ENCODE results near the gene RASAL1.

Gene RASAL1

DNA sequence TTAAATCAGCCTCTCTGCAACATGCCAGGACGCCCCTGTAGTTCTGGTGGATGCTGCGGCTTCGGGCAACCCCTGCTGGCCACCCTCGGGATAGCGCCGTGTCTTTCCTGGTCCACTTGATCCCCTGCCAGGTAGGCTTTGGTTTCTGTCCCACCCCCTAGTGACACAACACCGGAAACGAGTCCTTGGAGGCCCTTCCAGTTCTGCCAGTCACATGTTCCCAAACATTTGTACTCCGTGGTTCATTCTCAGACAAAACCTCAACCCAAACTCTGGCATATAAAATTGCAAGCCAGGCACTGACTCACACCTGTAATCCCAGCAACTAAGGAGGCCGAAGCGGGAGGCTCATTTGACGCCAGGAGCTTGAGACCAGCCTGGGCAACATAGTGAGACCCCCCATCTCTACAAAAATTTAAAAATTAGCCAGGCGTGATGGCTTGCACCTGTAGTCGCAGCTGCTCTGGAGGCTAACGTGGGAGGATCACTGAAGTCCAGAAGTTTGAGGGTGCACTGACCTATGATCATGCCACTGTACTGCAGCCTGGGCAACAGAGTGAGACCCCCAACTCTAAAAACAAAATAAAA is 37.0 kb downstream of the RASAL1 start:
- H3K9ac ChIP-seq = no peak overlapping the region; the same call in 1 of the 2 replicates
- TF ChIP-seq, protein P1, sequence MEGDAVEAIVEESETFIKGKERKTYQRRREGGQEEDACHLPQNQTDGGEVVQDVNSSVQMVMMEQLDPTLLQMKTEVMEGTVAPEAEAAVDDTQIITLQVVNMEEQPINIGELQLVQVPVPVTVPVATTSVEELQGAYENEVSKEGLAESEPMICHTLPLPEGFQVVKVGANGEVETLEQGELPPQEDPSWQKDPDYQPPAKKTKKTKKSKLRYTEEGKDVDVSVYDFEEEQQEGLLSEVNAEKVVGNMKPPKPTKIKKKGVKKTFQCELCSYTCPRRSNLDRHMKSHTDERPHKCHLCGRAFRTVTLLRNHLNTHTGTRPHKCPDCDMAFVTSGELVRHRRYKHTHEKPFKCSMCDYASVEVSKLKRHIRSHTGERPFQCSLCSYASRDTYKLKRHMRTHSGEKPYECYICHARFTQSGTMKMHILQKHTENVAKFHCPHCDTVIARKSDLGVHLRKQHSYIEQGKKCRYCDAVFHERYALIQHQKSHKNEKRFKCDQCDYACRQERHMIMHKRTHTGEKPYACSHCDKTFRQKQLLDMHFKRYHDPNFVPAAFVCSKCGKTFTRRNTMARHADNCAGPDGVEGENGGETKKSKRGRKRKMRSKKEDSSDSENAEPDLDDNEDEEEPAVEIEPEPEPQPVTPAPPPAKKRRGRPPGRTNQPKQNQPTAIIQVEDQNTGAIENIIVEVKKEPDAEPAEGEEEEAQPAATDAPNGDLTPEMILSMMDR (conservative IDR thresholded peaks at IDR 0.05; ENCODE audit: low read depth, low read length) = peak; percentile 72

DNA sequence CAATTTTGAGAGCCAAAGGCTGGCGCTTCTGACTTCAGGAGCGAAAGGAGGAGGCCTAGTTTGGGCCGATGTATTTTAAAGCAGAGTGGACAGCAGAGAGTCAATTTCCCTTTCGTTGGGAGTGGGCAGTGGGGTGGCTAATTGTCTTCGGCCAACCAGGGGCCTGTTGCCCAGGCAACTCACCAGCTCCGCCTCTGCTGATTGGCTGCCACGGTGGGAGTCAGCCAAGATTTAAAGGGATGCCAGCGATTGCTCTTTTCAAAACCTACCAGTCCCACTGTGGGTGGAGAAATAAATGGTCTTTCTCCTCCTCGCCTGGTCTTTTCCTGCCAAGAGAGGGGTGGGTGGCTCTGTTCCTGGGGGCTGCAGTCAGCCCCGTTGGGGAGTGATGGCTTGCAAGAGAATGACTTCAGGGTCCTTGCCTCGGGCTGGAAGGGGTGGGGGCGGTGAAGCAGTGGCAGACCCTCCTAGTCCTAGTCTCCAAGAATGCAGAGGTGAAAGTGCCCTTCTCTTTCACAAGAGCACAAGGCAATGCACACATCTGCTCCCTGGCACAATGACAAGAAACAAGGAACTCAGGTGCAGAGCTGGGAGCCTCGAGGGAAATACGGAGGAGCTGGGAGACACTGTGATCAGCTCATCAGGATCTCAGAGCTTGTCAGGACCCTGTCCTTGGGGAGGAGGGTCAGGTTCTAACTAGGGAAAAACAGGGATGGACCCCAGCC is 37.7 kb downstream of the RASAL1 start:
- Histone ChIP-seq H3K4me1 (ENCODE audit: low read depth, poor library complexity, severe bottlenecking) (peaks cover 33% of the 10 kb centered on the region), H4K20me1 (ENCODE audit: insufficient read depth) (no peaks in the 10 kb centered on the region), H3K27ac (no peak overlapping the region), H3K36me3 (ENCODE audit: insufficient read depth) (no peaks in the 10 kb centered on the region), H3K79me2 (ENCODE audit: insufficient read depth, low read depth) (no peaks in the 10 kb centered on the region), H2AFZ (ENCODE audit: low read depth) (peak overlapping the region; percentile 41; the same call in 1 of the 2 replicates), H3K4me2 (peak overlapping the region; percentile 45; the same call in 1 of the 2 replicates), H3K9ac (no peak overlapping the region; the same call in 1 of the 2 replicates), H3K27me3 (ENCODE audit: insufficient read depth, low read depth) (no peaks in the 10 kb centered on the region), H3K4me3 (IDR thresholded peaks at IDR 0.05; ENCODE audit: insufficient read depth, low read depth, low read length) (no peak overlapping the region)
- TF ChIP-seq, protein P1 (conservative IDR thresholded peaks at IDR 0.05; ENCODE audit: low read depth, low read length) = no peak

More for the DNA sequence above, 37.0 kb downstream of the RASAL1 start:
- Histone ChIP-seq H3K27me3 (ENCODE audit: insufficient read depth, low read depth) (no peaks in the 10 kb centered on the region), H3K27ac (no peak overlapping the region), H3K79me2 (ENCODE audit: insufficient read depth, low read depth) (no peaks in the 10 kb centered on the region), H3K4me1 (ENCODE audit: low read depth, poor library complexity, severe bottlenecking) (peaks cover 33% of the 10 kb centered on the region), H3K36me3 (ENCODE audit: insufficient read depth) (no peaks in the 10 kb centered on the region), H4K20me1 (ENCODE audit: insufficient read depth) (no peaks in the 10 kb centered on the region), H3K4me3 (IDR thresholded peaks at IDR 0.05; ENCODE audit: insufficient read depth, low read depth, low read length) (no peak overlapping the region), H2AFZ (ENCODE audit: low read depth) (peak overlapping the region; percentile 41; the same call in 1 of the 2 replicates), H3K4me2 (peak overlapping the region; percentile 45; the same call in 1 of the 2 replicates)

DNA sequence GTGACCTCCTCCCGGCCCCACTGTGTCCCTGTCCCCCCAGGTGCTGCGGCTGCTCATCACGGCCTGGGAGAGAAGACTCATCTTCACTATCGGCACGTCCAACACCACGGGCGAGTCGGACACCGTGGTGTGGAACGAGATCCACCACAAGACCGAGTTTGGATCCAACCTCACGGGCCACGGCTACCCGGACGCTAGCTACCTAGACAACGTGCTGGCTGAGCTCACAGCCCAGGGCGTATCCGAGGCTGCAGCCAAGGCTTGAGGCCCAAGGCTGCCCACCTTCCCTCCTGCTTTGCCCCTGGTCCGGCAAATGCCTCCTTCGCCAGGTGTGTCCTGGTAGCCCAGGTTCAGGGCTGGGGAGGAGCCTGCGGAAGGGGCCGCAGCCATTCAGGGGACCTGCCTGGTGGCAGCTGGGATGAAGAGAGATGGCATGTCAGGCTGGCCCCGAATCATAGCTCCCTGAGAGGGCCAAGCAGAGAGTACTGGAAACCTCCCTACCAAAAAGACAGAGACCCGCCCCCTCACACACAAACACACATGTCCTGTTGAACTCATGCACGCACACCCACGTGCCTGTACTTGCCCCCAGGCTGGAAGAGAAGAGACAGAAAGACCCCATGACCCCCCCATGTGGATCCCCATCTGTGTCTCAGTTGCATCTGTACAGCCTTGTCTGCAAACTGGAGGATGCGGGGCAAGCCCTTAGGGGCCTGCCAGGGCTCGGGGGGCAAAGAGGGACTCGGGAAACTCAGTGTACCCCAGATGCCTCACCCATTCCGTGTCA is 38.7 kb downstream of the RASAL1 start:
- Histone ChIP-seq H3K4me1 (ENCODE audit: low read depth, poor library complexity, severe bottlenecking) (peaks cover 41% of the 10 kb centered on the region), H3K4me2 (no peak overlapping the region), H4K20me1 (ENCODE audit: insufficient read depth) (no peaks in the 10 kb centered on the region), H3K9ac (no peak overlapping the region), H3K36me3 (ENCODE audit: insufficient read depth) (no peaks in the 10 kb centered on the region), H3K27me3 (ENCODE audit: insufficient read depth, low read depth) (no peaks in the 10 kb centered on the region), H3K4me3 (IDR thresholded peaks at IDR 0.05; ENCODE audit: insufficient read depth, low read depth, low read length) (no peak overlapping the region), H3K27ac (no peak overlapping the region), H3K79me2 (ENCODE audit: insufficient read depth, low read depth) (no peaks in the 10 kb centered on the region), H2AFZ (ENCODE audit: low read depth) (no peak overlapping the region)
- TF ChIP-seq, protein P1 (conservative IDR thresholded peaks at IDR 0.05; ENCODE audit: low read depth, low read length) = no peak

DNA sequence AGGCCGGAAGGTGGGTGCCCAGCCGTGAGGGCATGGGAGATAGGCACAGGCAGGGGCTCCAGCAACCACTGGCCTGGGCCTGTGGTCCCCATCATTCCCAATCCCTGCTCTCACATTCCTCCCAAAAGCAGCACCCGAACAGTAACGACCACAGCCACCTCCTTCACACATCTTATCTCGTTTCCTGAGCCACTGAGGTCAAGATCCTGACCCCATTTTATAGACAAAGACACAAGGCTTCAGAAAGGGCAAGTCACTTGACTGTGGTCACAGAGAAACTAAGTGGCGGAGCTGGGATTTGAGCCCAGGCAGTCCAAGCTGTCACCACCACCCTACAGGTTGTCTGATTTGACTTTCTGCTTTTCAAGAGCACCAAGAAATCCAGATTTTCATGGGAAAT is 40.2 kb downstream of the RASAL1 start:
- Histone ChIP-seq H3K79me2 (ENCODE audit: insufficient read depth, low read depth) (no peaks in the 10 kb centered on the region), H3K36me3 (ENCODE audit: insufficient read depth) (no peaks in the 10 kb centered on the region)

More for the DNA sequence above, 40.2 kb downstream of the RASAL1 start:
- H4K20me1 ChIP-seq (ENCODE audit: insufficient read depth) = no peaks in the 10 kb centered on the region
- no peak overlapping the region for H3K4me3 ChIP-seq (IDR thresholded peaks at IDR 0.05; ENCODE audit: insufficient read depth, low read depth, low read length)
- H3K4me1 ChIP-seq (ENCODE audit: low read depth, poor library complexity, severe bottlenecking) = peaks cover 43% of the 10 kb centered on the region
- H3K9ac ChIP-seq = no peak overlapping the region
- H3K27me3 ChIP-seq (ENCODE audit: insufficient read depth, low read depth) = no peaks in the 10 kb centered on the region
- H2AFZ ChIP-seq (ENCODE audit: low read depth) = no peak overlapping the region
- TF ChIP-seq, protein P1 (conservative IDR thresholded peaks at IDR 0.05; ENCODE audit: low read depth, low read length) = no peak
- peak overlapping the region; percentile 22; the same call in 1 of the 2 replicates for H3K27ac ChIP-seq
- peak overlapping the region; percentile 33; the same call in 1 of the 2 replicates for H3K4me2 ChIP-seq
